ENCODE results near the gene GFM2. TPM values are rescaled to one million over a fixed set of nuclear protein-coding genes. Genes with fewer than 3 reads are reported as not detected.

The GFM2 gene
- total and polyA plus RNA-seq, 5 donors, result 21.6 to 41.1 (median 37.2) TPM

DNA sequence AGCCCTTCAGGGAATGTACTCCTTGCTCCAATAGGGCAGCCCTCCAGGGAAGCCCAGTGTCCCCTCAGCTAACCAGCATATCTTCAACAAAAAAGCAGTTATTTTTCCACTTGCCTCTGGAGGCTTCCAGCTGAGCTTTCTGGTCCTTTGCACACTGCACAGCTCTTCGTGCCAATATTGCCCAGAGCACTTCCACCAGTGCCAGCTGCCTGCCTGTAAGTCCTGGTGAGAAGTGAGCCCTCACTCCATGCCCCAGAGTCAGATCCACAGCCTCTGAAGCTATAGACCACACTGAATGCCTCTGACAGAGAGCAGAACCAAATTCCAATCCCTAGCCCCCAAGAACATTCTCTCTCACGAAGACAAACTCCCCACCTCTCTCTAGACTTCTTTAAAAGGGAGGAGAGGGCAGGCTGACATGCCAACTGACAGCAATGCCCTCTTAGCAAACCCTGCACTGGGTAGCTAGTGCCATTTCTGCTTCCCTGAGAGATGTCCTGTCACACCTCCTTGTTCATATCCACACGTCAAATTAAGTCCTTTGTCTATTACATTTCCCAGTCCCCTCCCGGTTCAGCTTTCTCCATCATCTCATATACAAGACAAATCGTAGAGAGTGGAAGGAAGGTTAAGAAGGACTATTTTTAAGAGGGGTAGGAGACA lies 94.6 kb downstream of the GFM2 start:
- intact Hi-C loops (cut with DNase I), result loop anchor here in 2 of 4 donors (5.0 kb wide), 1 partner anchor 245 kb away; no protein-coding TSS in a partner anchor
- Histone ChIP-seq H3K4me3 (ENCODE audit: low read length) (no peak overlapping the region), H3K27ac (ENCODE audit: low read length) (no peak overlapping the region), H3K4me1 (ENCODE audit: control insufficient read depth, insufficient read depth, low read length) (peaks cover 3% of the 10 kb centered on the region), H3K9me3 (ENCODE audit: control insufficient read depth, low read length) (no peaks in the 10 kb centered on the region), H3K27me3 (ENCODE audit: control insufficient read depth, insufficient read depth) (no peaks in the 10 kb centered on the region)
- DNase-seq (no peak), ATAC-seq (peak in 1 of 2 donors; percentile 67)
- 40% methylated on average over 5 of the region's 5 CpGs for WGBS

Other genes with a start within 250 kb of the GFM2 start
- 10 to 100 TPM in 1 of 4 donors, 1 to 10 TPM in 3; 5.3 to 14.9 (median 7.0) TPM for gene ENC1, start 126.4 kb downstream of the GFM2 start, total RNA-seq
- 2.9 TPM for gene ENC1, start 126.4 kb downstream of the GFM2 start, polyA plus RNA-seq
- gene HEXB, start 81.9 kb downstream of the GFM2 start, total RNA-seq, result 10 to 100 TPM; 76.7 to 84.3 (median 81.7) TPM
- gene HEXB, start 81.9 kb downstream of the GFM2 start, polyA plus RNA-seq, result 63.0 TPM
- gene NSA2, start 132 bp upstream of the GFM2 start, total RNA-seq, result 10 to 100 TPM; 46.8 to 81.8 (median 61.1) TPM
- gene NSA2, start 132 bp upstream of the GFM2 start, polyA plus RNA-seq, result 73.8 TPM
- gene FAM169A, start 99.3 kb upstream of the GFM2 start, total RNA-seq, result 1 to 10 TPM; 6.8 to 8.9 (median 7.8) TPM
- 1.9 TPM for gene FAM169A, start 99.3 kb upstream of the GFM2 start, polyA plus RNA-seq